HepG2 (cell line): ENCODE data around the gene ZMIZ2.

ENCODE experiments used
- ARNTL ChIP-seq: sonication (generic); formaldehyde crosslinking; IDR thresholded peaks from 2 replicates; pipeline ENCODE4 v1.4.0; 2020; ENCODE audit warnings: mild to moderate bottlenecking, missing genetic modification reagents
- CC2D1A ChIP-seq: sonication (generic); formaldehyde crosslinking; IDR thresholded peaks from 2 replicates; pipeline ENCODE4 v1.8.1; 2023; ENCODE audit warnings: mild to moderate bottlenecking, missing genetic modification reagents
- ELF1 ChIP-seq: sonication (generic); formaldehyde crosslinking; IDR thresholded peaks from 2 replicates; pipeline ENCODE4 v1.4.0; 2020; ENCODE audit warnings: missing genetic modification reagents
- FOXM1 ChIP-seq: sonication (generic); formaldehyde crosslinking; IDR thresholded peaks from 2 replicates; pipeline ENCODE4 v1.5.0; 2020; ENCODE audit warnings: missing genetic modification reagents
- MYC ChIP-seq: sonication (generic); formaldehyde crosslinking; IDR thresholded peaks from 2 replicates; pipeline ENCODE4 v1.9.0; 2021; ENCODE audit warnings: missing genetic modification reagents, borderline replicate concordance
- ZNF230 ChIP-seq: sonication (generic); formaldehyde crosslinking; IDR thresholded peaks from 2 replicates; pipeline ENCODE4 v1.4.0; 2020; ENCODE audit warnings: mild to moderate bottlenecking, missing genetic modification reagents
- ZNF788 ChIP-seq: sonication (generic); formaldehyde crosslinking; IDR thresholded peaks from 2 replicates; pipeline ENCODE4 v1.5.0; 2020; ENCODE audit warnings: mild to moderate bottlenecking, missing genetic modification reagents, borderline replicate concordance
- TF ChIP-seq, protein P1 (sequence below): sonication (generic); formaldehyde crosslinking; IDR thresholded peaks from 2 replicates; pipeline ENCODE4 v1.5.0; 2020; ENCODE audit warnings: mild to moderate bottlenecking, missing genetic modification reagents, moderate library complexity
- TF ChIP-seq, protein P2 (sequence below): sonication (generic); formaldehyde crosslinking; IDR thresholded peaks from 2 replicates; pipeline ENCODE4 v1.8.0; 2022; ENCODE audit warnings: mild to moderate bottlenecking, missing genetic modification reagents; ENCODE audit not compliant: insufficient replicate concordance
- TF ChIP-seq, protein P3 (sequence below): sonication (generic); formaldehyde crosslinking; IDR thresholded peaks from 2 replicates; pipeline ENCODE4 v1.5.0; 2020; ENCODE audit warnings: missing genetic modification reagents
- TF ChIP-seq, protein P4 (sequence below): sonication (generic); formaldehyde crosslinking; IDR thresholded peaks from 2 replicates; pipeline ENCODE4 v1.4.0; 2020; ENCODE audit warnings: mild to moderate bottlenecking, missing genetic modification reagents

DNA sequence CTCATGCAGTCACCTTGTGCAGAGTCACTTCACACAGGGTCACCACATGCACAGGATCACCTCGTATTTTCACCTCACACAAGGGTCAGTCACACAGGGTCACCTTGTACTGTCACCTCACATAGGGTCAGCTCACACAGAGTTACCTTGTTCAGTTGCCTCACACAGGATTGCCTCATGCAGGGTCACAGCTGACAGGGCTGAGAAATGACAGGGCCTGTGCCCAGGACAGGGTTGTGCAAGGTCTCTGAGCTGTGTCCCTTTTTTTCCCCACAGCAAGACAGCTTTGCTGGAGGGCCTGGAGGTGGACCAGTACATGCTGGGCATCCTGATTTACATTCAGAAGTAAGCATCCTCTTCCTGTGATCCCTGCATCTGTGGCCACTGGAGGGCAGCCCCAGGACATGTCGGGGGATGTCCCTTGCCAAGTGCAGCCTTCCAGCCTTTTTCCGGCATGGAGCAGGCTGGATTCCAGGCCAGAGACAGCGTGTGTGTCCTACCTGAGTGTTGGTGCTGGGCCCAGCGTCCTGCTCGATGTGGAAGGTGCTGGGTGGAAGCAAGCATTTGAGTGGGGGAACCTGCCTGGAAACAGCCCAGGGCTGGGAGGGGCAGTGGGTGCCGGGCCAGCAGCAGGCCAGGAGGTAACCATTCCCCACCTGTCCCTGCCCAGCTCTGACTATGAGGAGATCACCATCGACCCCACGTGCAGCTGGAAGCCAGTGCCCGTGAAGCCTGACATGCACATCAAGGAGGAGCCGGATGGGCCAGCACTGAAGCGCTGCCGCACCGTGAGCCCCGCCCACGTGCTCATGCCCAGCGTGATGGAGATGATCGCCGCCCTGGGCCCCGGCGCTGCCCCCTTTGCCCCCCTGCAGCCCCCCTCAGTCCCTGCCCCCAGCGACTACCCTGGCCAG is 16.3 kb downstream of the ZMIZ2 start:
- TF ChIP-seq CC2D1A (CRISPR knock-in tag) (no peak), MYC (no peak), ELF1 (CRISPR knock-in tag) (no peak), ZNF230 (CRISPR knock-in tag) (no peak), FOXM1 (CRISPR knock-in tag) (no peak), ARNTL (CRISPR knock-in tag) (no peak), ZNF788 (CRISPR knock-in tag) (no peak)
- TF ChIP-seq, protein P1, sequence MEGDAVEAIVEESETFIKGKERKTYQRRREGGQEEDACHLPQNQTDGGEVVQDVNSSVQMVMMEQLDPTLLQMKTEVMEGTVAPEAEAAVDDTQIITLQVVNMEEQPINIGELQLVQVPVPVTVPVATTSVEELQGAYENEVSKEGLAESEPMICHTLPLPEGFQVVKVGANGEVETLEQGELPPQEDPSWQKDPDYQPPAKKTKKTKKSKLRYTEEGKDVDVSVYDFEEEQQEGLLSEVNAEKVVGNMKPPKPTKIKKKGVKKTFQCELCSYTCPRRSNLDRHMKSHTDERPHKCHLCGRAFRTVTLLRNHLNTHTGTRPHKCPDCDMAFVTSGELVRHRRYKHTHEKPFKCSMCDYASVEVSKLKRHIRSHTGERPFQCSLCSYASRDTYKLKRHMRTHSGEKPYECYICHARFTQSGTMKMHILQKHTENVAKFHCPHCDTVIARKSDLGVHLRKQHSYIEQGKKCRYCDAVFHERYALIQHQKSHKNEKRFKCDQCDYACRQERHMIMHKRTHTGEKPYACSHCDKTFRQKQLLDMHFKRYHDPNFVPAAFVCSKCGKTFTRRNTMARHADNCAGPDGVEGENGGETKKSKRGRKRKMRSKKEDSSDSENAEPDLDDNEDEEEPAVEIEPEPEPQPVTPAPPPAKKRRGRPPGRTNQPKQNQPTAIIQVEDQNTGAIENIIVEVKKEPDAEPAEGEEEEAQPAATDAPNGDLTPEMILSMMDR (CRISPR knock-in tag): peak; percentile 57
- TF ChIP-seq, protein P2, sequence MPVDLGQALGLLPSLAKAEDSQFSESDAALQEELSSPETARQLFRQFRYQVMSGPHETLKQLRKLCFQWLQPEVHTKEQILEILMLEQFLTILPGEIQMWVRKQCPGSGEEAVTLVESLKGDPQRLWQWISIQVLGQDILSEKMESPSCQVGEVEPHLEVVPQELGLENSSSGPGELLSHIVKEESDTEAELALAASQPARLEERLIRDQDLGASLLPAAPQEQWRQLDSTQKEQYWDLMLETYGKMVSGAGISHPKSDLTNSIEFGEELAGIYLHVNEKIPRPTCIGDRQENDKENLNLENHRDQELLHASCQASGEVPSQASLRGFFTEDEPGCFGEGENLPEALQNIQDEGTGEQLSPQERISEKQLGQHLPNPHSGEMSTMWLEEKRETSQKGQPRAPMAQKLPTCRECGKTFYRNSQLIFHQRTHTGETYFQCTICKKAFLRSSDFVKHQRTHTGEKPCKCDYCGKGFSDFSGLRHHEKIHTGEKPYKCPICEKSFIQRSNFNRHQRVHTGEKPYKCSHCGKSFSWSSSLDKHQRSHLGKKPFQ (CRISPR knock-in tag): no peak
- TF ChIP-seq, protein P3, sequence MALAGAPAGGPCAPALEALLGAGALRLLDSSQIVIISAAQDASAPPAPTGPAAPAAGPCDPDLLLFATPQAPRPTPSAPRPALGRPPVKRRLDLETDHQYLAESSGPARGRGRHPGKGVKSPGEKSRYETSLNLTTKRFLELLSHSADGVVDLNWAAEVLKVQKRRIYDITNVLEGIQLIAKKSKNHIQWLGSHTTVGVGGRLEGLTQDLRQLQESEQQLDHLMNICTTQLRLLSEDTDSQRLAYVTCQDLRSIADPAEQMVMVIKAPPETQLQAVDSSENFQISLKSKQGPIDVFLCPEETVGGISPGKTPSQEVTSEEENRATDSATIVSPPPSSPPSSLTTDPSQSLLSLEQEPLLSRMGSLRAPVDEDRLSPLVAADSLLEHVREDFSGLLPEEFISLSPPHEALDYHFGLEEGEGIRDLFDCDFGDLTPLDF (CRISPR knock-in tag): no peak
- TF ChIP-seq, protein P4, sequence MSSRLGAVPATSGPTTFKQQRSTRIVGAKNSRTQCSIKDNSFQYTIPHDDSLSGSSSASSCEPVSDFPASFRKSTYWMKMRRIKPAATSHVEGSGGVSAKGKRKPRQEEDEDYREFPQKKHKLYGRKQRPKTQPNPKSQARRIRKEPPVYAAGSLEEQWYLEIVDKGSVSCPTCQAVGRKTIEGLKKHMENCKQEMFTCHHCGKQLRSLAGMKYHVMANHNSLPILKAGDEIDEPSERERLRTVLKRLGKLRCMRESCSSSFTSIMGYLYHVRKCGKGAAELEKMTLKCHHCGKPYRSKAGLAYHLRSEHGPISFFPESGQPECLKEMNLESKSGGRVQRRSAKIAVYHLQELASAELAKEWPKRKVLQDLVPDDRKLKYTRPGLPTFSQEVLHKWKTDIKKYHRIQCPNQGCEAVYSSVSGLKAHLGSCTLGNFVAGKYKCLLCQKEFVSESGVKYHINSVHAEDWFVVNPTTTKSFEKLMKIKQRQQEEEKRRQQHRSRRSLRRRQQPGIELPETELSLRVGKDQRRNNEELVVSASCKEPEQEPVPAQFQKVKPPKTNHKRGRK (CRISPR knock-in tag): no peak
